HepG2 (cell line): ENCODE measurements around the gene IL1RAPL2. TPM values are rescaled to one million over a fixed set of nuclear protein-coding genes. Genes with fewer than 3 reads are reported as not detected.

Experiments used
- ATAC-seq: fragments of 200-7000 bp; cut with Tn5 transposase; 3 replicates; pipeline ENCODE4 v1.9.1; 2020; ENCODE audit warnings: mild to moderate bottlenecking, moderate library complexity
- BruUV-seq: library from RNA; stranded (reverse); fragments of 400-500 nt; replicated peaks from 2 replicates; lab custom pipeline; 2021; lab: Mats Ljungman, UMichigan
- CTCF ChIA-PET: fragments of 300-600 bp; formaldehyde crosslinking; extraction: SDS; loops from one replicate; lab custom pipeline; 2021; ENCODE audit warnings: low total read pairs, inconsistent platforms, low intra/inter-chr PET ratio; lab: Yijun Ruan, JAX
- POLR2A ChIA-PET: fragments of 350-600 bp; sonication (Branson Sonifier 250); formaldehyde crosslinking; loops from one replicate; lab custom pipeline; 2020; ENCODE audit warnings: antibody characterized with exemption, inconsistent platforms; lab: Yijun Ruan, JAX
- DNase-seq: peaks from one replicate; pipeline ENCODE4 v3.0.0-alpha.2; 2015; ENCODE audit warnings: low spot score
- FAIRE-seq: peaks from 3 replicates; lab custom pipeline; 2011; peaks lifted over from hg19 to GRCh38; lab: Jason Lieb, UNC
- H2AFZ ChIP-seq: one replicate; pipeline ENCODE4 v1.6.1; 2011; ENCODE audit warnings: low read length, inconsistent platforms
- H3K27ac ChIP-seq: fragments of 300-600 bp; 3 replicates; pipeline ENCODE4 v1.8.0; 2011; ENCODE audit warnings: mixed run types, mild to moderate bottlenecking, mixed read lengths, low read length, inconsistent platforms; ENCODE audit not compliant: insufficient read depth; ENCODE audit errors: extremely low read length
- H3K27me3 ChIP-seq, 2 experiments: fragments of 200-600 bp in 1 of 2; 2 replicates in 1 of 2; 3 replicates in 1 of 2; pipeline versions ENCODE4 v1.6.0 to v1.8.0; 2011; ENCODE audit warnings: low read length in 2 of 2, mild to moderate bottlenecking in 2 of 2, moderate library complexity in 2 of 2, inconsistent platforms in 1 of 2; ENCODE audit not compliant: insufficient read depth in 2 of 2, control insufficient read depth in 1 of 2
- H3K36me3 ChIP-seq, 2 experiments: fragments of 200-600 bp in 1 of 2; replicated peaks in 1 of 2; 2 replicates in 1 of 2; 3 replicates in 1 of 2; pipeline versions ENCODE4 v1.5.1 to v1.8.0; 2011; ENCODE audit warnings: low read length in 2 of 2, inconsistent platforms in 1 of 2; ENCODE audit not compliant: insufficient read depth in 2 of 2, control insufficient read depth in 1 of 2
- H3K4me1 ChIP-seq: 2 replicates; pipeline ENCODE4 v1.5.1; 2012; ENCODE audit warnings: low read length, inconsistent platforms; ENCODE audit not compliant: insufficient read depth
- H3K4me2 ChIP-seq: 2 replicates; pipeline ENCODE4 v1.6.0; 2011; ENCODE audit warnings: low read depth, low read length, inconsistent platforms
- H3K4me3 ChIP-seq, 3 experiments: fragments of 200-600 bp in 1 of 3; sonication (generic), shearing (Covaris generic) in 1 of 3; replicated peaks in 1 of 3; 2 replicates each; pipeline ENCODE4 v1.5.1; 2011 to 2016; ENCODE audit warnings: low read length in 3 of 3, inconsistent platforms in 2 of 3, low read depth in 2 of 3, mild to moderate bottlenecking in 2 of 3, control low read depth in 1 of 3, mixed read lengths in 1 of 3; ENCODE audit not compliant: insufficient read depth in 1 of 3
- H3K79me2 ChIP-seq: one replicate; pipeline ENCODE4 v1.6.1; 2011; ENCODE audit warnings: low read length, inconsistent platforms; ENCODE audit not compliant: insufficient read depth
- H3K9ac ChIP-seq: 2 replicates; pipeline ENCODE4 v1.6.0; 2011; ENCODE audit warnings: mild to moderate bottlenecking, low read depth, low read length, inconsistent platforms; ENCODE audit not compliant: insufficient read depth
- H3K9me3 ChIP-seq: 2 replicates; pipeline ENCODE4 v1.5.1; 2012; ENCODE audit warnings: mild to moderate bottlenecking, low read length
- H4K20me1 ChIP-seq: 2 replicates; pipeline ENCODE4 v1.6.0; 2011; ENCODE audit warnings: inconsistent platforms, mild to moderate bottlenecking, low read length, moderate library complexity; ENCODE audit not compliant: insufficient read depth
- ADNP ChIP-seq: sonication (generic); formaldehyde crosslinking; IDR thresholded peaks from 2 replicates; pipeline ENCODE4 v1.4.0; 2020; ENCODE audit warnings: missing genetic modification reagents
- NR2F2 ChIP-seq: IDR thresholded peaks from 2 replicates; pipeline ENCODE4 v1.6.1; 2012; ENCODE audit warnings: low read depth, inconsistent platforms, borderline replicate concordance
- PHF8 ChIP-seq: sonication (generic); formaldehyde crosslinking; IDR thresholded peaks from 2 replicates; pipeline ENCODE4 v1.5.0; 2020; ENCODE audit warnings: missing genetic modification reagents
- SKI ChIP-seq: fragments of 450-650 bp; IDR thresholded peaks from one replicate; pipeline ENCODE4 v1.6.1; 2018; ENCODE audit warnings: mild to moderate bottlenecking; ENCODE audit not compliant: partially characterized antibody
- SMC3 ChIP-seq: IDR thresholded peaks from 2 replicates; pipeline ENCODE4 v1.6.1; 2011; ENCODE audit warnings: low read length, improper control_type of control experiment
- ZFP36L1 ChIP-seq: sonication (generic); formaldehyde crosslinking; IDR thresholded peaks from 2 replicates; pipeline ENCODE4 v1.8.0; 2022; ENCODE audit warnings: mild to moderate bottlenecking, missing genetic modification reagents, moderate library complexity
- ZNF891 ChIP-seq: sonication (generic); formaldehyde crosslinking; IDR thresholded peaks from 2 replicates; pipeline ENCODE4 v1.5.0; 2020; ENCODE audit warnings: mild to moderate bottlenecking, missing genetic modification reagents
- WGBS: methylation state at CpG from one replicate; pipeline ENCODE4 v1.1.6; 2017; ENCODE audit warnings: low lambda C conversion rate; 5-methylcytosine and 5-hydroxymethylcytosine counted together
- in situ Hi-C: cut with HindIII; loops from 2 replicates; pipeline ENCODE4 v1.10.0; 2017; ENCODE audit warnings: low pct_unique_long_range_greater_than_20kb; ENCODE audit not compliant: extremely low pct_ligation_motif_present
- intact Hi-C: fragments of 100-400 bp; cut with micrococcal nuclease; formaldehyde crosslinking; loops from one replicate; pipeline ENCODE4 v1.10.0; 2022; ENCODE audit not compliant: unreplicated experiment
- polyA plus RNA-seq, 8 experiments: library from polyadenylated mRNA; depleted of rRNA in 3 of 8; stranded (reverse) in 7 of 8; unstranded in 1 of 8; fragments of >200 nt; fragmentation: Illumina TruSeq in 4 of 8; extraction: Trizol in 4 of 8; gene quantifications; 2 replicates each; pipeline versions ENCODE4 v1.2.1 to v1.2.3, GENCODE V29; 2011 to 2016; ENCODE audit warnings: low read depth in 4 of 8, missing spikeins in 1 of 8, mixed read lengths in 1 of 8; ENCODE audit not compliant: insufficient read depth in 1 of 8
- total RNA-seq, 5 experiments: library from RNA; depleted of rRNA; stranded (reverse); fragments of >200 nt; fragmentation: Illumina TruSeq; extraction: Trizol; gene quantifications; 2 replicates each; pipeline ENCODE4 v1.2.3, GENCODE V29; 2016; ENCODE audit warnings: low read depth in 1 of 5
- TF ChIP-seq, protein P1 (sequence below): sonication (generic); formaldehyde crosslinking; IDR thresholded peaks from 2 replicates; pipeline ENCODE4 v1.5.1; 2020; ENCODE audit warnings: mild to moderate bottlenecking, missing genetic modification reagents, borderline replicate concordance
- TF ChIP-seq, protein P2 (sequence below): sonication (generic); formaldehyde crosslinking; IDR thresholded peaks from 2 replicates; pipeline ENCODE4 v1.4.0; 2020; ENCODE audit warnings: low read depth, mild to moderate bottlenecking, missing genetic modification reagents

Gene IL1RAPL2
- total and polyA plus RNA-seq, 2 of the 13 experiments (the other 11 are each of a cell fraction or from before 2014, with no cell fraction given): not detected

DNA sequence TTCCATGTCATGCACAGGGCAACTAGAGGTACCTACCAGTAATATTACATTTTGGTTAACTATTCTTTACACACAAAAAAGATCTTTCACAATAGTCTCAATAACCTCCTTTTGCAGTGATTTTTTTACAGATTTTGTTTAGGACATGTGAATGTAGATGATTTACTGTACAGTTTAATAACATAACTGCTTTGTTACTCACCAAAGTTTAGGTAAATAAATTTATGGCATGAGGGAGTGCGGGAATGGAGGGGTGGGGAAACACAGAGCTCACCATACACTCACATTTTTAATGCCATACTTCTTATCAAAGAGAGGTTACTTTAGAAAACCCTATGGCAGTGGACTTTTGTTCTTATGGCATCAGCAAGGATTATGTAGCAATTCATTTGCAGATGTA is 747.6 kb downstream of the IL1RAPL2 start:
- DNase-seq (no peak), FAIRE-seq (no peak), ATAC-seq (no peak)
- TF ChIP-seq ADNP (CRISPR knock-in tag) (no peak), ZNF891 (CRISPR knock-in tag) (no peak), SKI (no peak), ZFP36L1 (CRISPR knock-in tag) (no peak), SMC3 (no peak), NR2F2 (no peak), PHF8 (CRISPR knock-in tag) (no peak)
- TF ChIP-seq, protein P1, sequence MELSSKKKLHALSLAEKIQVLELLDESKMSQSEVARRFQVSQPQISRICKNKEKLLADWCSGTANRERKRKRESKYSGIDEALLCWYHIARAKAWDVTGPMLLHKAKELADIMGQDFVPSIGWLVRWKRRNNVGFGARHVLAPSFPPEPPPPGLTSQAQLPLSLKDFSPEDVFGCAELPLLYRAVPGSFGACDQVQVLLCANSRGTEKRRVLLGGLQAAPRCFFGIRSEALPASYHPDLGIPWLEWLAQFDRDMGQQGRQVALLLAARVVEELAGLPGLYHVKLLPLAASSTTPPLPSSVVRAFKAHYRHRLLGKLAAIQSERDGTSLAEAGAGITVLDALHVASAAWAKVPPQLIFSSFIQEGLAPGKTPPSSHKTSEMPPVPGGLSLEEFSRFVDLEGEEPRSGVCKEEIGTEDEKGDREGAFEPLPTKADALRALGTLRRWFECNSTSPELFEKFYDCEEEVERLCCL: no peak
- TF ChIP-seq, protein P2, sequence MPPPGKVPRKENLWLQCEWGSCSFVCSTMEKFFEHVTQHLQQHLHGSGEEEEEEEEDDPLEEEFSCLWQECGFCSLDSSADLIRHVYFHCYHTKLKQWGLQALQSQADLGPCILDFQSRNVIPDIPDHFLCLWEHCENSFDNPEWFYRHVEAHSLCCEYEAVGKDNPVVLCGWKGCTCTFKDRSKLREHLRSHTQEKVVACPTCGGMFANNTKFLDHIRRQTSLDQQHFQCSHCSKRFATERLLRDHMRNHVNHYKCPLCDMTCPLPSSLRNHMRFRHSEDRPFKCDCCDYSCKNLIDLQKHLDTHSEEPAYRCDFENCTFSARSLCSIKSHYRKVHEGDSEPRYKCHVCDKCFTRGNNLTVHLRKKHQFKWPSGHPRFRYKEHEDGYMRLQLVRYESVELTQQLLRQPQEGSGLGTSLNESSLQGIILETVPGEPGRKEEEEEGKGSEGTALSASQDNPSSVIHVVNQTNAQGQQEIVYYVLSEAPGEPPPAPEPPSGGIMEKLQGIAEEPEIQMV (CRISPR knock-in tag): no peak
- Histone ChIP-seq H3K9me3 (no peaks in the 10 kb centered on the region), H3K27ac (no peak overlapping the region), H3K4me2 (no peak overlapping the region), H3K27me3 (no peaks in the 10 kb centered on the region), H3K79me2 (no peaks in the 10 kb centered on the region), H3K36me3 (no peaks in the 10 kb centered on the region), H3K4me3 (no peak overlapping the region), H4K20me1 (no peaks in the 10 kb centered on the region), H3K4me1 (no peaks in the 10 kb centered on the region), H3K9ac (no peak overlapping the region), H2AFZ (no peak overlapping the region)
- intact Hi-C loops (no loop called here), in situ Hi-C loops (no loop called here)
- POLR2A ChIA-PET: no interaction called here
- 0% methylated on average over 1 of the region's 1 CpG for WGBS
- BruUV-seq: no TSS peak
- CTCF ChIA-PET: no interaction called here
